IPS DF 6.9 (cell line): ENCODE measurements around the gene RIMBP2.
"Not testable (repeated sequence)": the region's sequence is repeated elsewhere in the genome, so short reads cannot be mapped to it uniquely, and the experiment has no call there.

Experiments
- DNase-seq: peaks from one replicate; pipeline ENCODE4 v3.0.0-alpha.2; 2013; ENCODE audit warnings: low read depth, low spot score
- H3K27ac ChIP-seq: one replicate; pipeline ENCODE4 v1.5.1; 2013; ENCODE audit warnings: low read length, control low read depth
- H3K27me3 ChIP-seq: 2 replicates; pipeline ENCODE4 v1.6.1; 2013; ENCODE audit warnings: mild to moderate bottlenecking, low read length; ENCODE audit not compliant: control insufficient read depth, insufficient read depth
- H3K36me3 ChIP-seq: 2 replicates; pipeline ENCODE4 v1.6.1; 2013; ENCODE audit warnings: low read length; ENCODE audit not compliant: control insufficient read depth, insufficient read depth
- H3K4me1 ChIP-seq: 2 replicates; pipeline ENCODE4 v1.6.1; 2013; ENCODE audit warnings: low read length; ENCODE audit not compliant: control insufficient read depth, insufficient read depth
- H3K4me3 ChIP-seq: 2 replicates; pipeline ENCODE4 v1.5.1; 2013; ENCODE audit warnings: mild to moderate bottlenecking, low read length
- H3K9me3 ChIP-seq: 2 replicates; pipeline ENCODE4 v1.6.1; 2013; ENCODE audit warnings: low read length, inconsistent platforms; ENCODE audit not compliant: control insufficient read depth, insufficient read depth
- WGBS: extraction: QIAGEN DNeasy Blood & Tissue Kit; methylation state at CpG from one replicate; pipeline ENCODE4 v1.1.7; 2013; ENCODE audit warnings: mixed read lengths, missing lambda C conversion rate; ENCODE audit not compliant: insufficient read length, insufficient coverage; 5-methylcytosine and 5-hydroxymethylcytosine counted together

Gene RIMBP2

DNA sequence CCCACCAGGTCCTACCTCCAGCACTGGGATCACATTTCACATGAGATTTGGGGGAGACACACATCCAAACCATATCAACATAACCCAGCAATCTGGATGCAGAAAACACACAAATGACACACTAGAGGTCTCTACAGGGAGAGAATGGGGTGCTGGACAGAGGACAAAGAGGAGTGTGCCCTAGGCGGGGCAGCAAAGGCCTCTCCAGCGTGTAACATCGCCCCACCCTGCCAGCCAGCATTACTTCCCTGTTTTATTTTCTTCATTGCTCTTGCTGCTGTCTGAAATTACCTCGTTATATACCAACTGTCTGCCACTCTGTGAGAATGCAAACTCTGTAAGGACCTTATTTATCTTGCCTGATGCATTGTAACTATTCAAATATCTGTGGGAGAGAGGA, 61.1 kb downstream of the RIMBP2 start:
- Histone ChIP-seq H3K4me1 (no peaks in the 10 kb centered on the region; the same call in 1 of the 2 replicates), H3K27ac (no peak overlapping the region), H3K27me3 (no peaks in the 10 kb centered on the region), H3K9me3 (peaks cover 26% of the 10 kb centered on the region), H3K36me3 (no peaks in the 10 kb centered on the region), H3K4me3 (no peak overlapping the region)
- no peak for DNase-seq
- no CpG with 5 or more reads among the region's 4 CpGs for WGBS

DNA sequence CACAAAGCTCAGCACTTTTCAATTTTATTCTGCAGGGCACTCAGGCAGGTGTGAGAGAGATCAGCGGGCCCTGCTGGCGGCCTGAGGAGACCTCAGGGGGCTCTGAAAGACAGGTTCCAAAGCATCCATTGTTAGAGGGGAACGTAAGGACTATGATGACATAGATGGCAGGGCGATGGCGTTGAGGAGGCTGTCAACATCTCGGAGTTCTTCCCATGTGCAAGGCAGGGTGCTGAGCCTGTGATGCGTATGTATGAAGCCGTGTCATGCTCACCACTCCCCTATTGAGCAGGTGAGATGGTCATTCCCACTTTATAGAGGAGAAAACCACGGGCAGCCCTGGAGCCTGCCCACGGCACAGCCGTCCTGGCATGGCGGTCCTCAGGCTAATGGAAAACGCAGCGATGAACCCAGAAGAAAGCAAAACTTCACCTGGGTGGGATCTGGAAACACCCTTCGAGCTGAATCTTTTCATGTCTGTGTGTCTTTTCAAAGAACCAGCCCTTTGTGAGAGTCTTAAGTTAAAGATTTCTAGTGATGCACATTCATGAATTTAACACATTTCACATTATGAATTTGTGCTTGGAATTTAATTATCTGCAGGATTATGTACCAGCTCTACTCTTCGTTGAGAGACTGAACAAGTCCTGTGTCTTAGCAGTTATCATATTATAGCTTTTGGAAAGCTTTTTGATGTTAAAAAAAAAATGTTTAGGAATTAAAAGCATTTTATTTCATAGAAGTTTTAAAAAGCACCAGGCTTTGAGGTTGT, 64.7 kb downstream of the RIMBP2 start:
- H3K4me3 ChIP-seq: no peak overlapping the region
- no CpG with 5 or more reads among the region's 16 CpGs for WGBS
- no peaks in the 10 kb centered on the region; the same call in 1 of the 2 replicates for H3K4me1 ChIP-seq
- H3K27me3 ChIP-seq: no peaks in the 10 kb centered on the region
- DNase-seq: no peak
- no peak overlapping the region for H3K27ac ChIP-seq
- H3K9me3 ChIP-seq: peaks cover 29% of the 10 kb centered on the region
- H3K36me3 ChIP-seq: no peaks in the 10 kb centered on the region

DNA sequence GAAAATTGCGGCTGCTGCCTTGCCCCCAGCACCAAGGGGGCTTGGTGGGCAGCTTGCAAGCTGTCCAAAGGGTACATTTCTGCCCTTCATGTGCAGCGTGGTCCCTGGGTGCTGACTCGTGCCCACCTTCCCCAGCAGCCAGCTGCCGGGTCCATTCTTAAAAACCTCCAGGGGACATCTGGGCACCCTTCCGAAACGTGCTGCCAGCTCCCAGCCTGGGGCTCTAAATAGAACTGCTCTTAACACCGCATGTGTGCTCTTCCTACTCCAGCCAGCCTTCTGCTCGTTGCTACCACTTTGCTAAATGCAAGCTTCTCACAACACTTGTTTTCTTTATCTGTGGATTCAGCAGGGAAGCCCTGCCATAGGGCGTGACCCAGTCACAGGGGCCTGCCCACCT, 66.0 kb downstream of the RIMBP2 start:
- WGBS: no CpG with 5 or more reads among the region's 9 CpGs
- H3K27me3 ChIP-seq: no peaks in the 10 kb centered on the region
- H3K4me3 ChIP-seq: no peak overlapping the region
- H3K9me3 ChIP-seq: peaks cover 30% of the 10 kb centered on the region
- DNase-seq: no peak
- H3K27ac ChIP-seq: no peak overlapping the region
- no peaks in the 10 kb centered on the region for H3K36me3 ChIP-seq
- no peaks in the 10 kb centered on the region; the same call in 1 of the 2 replicates for H3K4me1 ChIP-seq

DNA sequence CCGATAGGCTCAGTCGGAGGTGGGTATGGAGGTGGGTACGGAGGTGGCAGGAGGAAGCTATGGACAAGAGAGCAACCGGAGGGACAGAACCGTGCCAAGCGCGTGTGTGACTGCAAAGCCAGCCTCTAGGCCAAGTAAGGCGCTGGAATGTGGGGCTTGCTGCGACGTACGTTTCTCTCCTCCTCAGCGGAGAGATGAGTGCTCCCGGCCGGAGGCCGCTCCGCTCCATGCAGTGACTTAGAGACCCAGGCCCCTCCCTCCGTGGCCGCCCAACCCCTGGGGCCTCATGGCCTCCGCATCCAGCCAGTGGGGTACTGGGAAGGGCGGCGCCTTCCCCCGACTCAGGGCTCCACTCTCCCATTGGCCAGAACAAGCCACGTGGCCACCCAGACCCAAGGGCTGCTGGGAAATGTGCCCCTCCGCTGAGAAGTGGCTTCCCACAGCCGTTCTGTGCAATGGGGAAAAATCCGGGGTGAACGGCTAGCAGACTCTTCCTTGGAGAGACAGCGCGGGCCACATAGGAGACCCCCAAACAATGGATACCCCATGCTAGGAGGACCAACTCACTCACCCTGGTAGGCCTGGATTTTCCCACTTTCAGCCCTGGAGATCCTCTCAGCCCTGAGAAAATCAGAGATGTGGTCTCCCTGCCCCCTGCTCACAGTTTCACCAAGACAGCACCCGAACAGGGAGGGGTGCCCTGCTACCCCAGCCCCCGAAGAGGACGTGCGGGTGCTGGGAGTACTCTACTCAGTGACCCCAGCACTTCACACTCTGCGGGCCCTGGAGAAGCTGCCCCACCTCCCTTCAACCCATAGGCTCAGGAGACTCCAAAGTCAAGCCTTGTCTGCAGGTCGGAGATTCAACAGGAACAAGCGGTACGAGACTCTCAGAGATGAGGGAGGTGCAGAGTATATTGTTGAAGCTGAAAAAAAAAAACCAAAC, 66.7 kb downstream of the RIMBP2 start:
- no peak overlapping the region for H3K4me3 ChIP-seq
- H3K27ac ChIP-seq: no peak overlapping the region
- no peaks in the 10 kb centered on the region for H3K27me3 ChIP-seq
- no CpG with 5 or more reads among the region's 37 CpGs for WGBS
- H3K4me1 ChIP-seq: no peaks in the 10 kb centered on the region; the same call in 1 of the 2 replicates
- no peak for DNase-seq
- peaks cover 31% of the 10 kb centered on the region for H3K9me3 ChIP-seq
- H3K36me3 ChIP-seq: no peaks in the 10 kb centered on the region

DNA sequence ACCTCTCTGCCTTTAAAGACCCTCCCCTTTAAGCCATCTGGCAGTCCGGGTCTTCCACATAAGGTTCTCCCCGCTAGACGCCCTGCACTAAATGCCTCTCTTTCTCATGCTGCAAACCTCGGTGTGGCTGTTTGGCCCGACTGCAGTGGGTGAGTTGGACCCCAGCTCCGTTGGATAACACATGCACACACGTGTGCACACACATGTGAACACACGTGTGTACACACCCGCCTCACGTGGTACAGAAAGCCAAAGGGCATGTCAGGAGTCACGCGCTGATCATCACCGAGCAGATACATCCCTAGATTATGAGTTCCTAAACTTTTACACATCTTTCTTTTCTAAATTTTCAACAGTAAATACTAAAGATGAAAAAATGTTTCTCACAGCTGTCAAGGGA, 68.3 kb downstream of the RIMBP2 start:
- Histone ChIP-seq H3K4me3 (no peak overlapping the region), H3K27me3 (no peaks in the 10 kb centered on the region), H3K27ac (no peak overlapping the region)

DNA sequence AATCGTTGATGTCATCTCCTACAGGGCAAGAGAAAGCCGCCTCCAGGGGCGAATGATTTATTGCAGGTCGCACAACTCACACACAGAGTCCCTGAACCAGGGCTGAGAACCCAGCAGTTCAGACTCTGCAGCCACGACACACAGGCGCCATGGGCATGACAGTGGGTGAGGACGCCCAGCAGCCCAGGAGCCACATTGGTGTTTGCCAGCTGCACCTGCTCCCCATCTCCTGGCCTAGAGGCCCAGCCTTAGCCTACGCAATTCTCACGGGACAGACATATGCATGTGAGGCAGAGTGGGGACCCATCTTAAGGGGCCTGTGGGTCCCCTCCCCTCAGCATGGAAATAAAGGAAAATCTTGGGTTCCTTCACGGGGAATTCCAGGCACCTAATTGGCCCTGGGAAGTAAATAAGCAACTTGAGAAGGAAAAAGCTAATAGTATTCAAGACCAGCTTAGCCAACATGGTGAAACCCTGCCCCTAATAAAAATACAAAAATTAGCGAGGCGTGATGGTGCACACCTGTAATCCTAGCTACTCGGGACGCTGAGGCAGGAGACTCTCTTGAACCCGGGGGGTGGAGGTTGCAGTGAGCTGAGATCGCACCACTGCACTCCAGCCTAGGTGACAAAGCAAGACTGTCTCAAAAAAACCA, 69.3 kb downstream of the RIMBP2 start:
- Histone ChIP-seq H3K27me3 (no peaks in the 10 kb centered on the region), H3K4me3 (no peak overlapping the region), H3K27ac (no peak overlapping the region), H3K9me3 (peaks cover 38% of the 10 kb centered on the region), H3K4me1 (no peaks in the 10 kb centered on the region; the same call in 1 of the 2 replicates), H3K36me3 (no peaks in the 10 kb centered on the region)
- DNase-seq: no peak
- WGBS: no CpG with 5 or more reads among the region's 16 CpGs

More for the DNA sequence above, 68.3 kb downstream of the RIMBP2 start:
- Histone ChIP-seq H3K36me3 (no peaks in the 10 kb centered on the region), H3K9me3 (peaks cover 37% of the 10 kb centered on the region), H3K4me1 (no peaks in the 10 kb centered on the region; the same call in 1 of the 2 replicates)
- WGBS: no CpG with 5 or more reads among the region's 13 CpGs
- no peak for DNase-seq

DNA sequence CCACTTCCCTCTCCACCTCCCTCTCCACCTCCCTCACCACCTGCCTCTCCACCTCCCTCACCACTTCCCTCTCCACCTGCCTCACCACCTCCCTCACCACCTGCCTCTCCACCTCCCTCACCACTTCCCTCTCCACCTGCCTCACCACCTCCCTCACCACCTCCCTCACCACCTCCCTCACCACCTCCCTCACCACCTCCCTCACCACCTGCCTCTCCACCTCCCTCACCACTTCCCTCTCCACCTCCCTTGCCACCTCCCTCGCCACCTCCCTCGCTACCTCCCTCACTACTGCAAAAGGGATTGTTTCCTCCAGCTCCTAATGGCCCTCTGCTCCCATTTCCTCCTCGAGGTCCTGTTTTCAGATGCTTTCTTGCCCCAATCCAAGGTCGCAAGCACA, 69.9 kb downstream of the RIMBP2 start:
- peaks cover 39% of the 10 kb centered on the region for H3K9me3 ChIP-seq
- WGBS: no CpG with 5 or more reads among the region's 4 CpGs
- not testable (repeated sequence) for H3K4me1 ChIP-seq

DNA sequence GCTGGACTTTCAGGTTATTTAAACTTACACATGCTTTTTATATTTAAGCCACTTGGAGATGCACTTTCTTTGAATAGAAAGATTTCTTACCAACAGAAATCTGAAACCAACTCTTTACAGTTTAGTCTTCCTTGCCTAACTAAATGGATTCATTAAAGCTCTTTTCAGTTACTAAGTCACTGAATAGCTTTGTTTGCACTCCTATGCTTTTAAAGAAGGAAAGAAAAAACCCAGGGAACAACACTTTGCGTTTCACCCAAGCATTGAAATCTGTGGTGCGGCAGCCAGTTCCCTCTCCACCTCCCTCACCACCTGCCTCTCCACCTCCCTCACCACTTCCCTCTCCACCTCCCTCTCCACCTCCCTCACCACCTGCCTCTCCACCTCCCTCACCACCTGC, 70.3 kb downstream of the RIMBP2 start:
- no peaks in the 10 kb centered on the region for H3K36me3 ChIP-seq
- WGBS: no CpG with 5 or more reads among the region's 2 CpGs
- no peak overlapping the region for H3K27ac ChIP-seq
- H3K4me3 ChIP-seq: no peak overlapping the region
- H3K27me3 ChIP-seq: no peaks in the 10 kb centered on the region
- H3K9me3 ChIP-seq: peaks cover 36% of the 10 kb centered on the region
- no peaks in the 10 kb centered on the region; the same call in 1 of the 2 replicates for H3K4me1 ChIP-seq
- DNase-seq: no peak

More for the DNA sequence above, 69.9 kb downstream of the RIMBP2 start:
- not testable (repeated sequence) for DNase-seq, H3K27me3 ChIP-seq, H3K36me3 ChIP-seq, H3K27ac ChIP-seq, H3K4me3 ChIP-seq

DNA sequence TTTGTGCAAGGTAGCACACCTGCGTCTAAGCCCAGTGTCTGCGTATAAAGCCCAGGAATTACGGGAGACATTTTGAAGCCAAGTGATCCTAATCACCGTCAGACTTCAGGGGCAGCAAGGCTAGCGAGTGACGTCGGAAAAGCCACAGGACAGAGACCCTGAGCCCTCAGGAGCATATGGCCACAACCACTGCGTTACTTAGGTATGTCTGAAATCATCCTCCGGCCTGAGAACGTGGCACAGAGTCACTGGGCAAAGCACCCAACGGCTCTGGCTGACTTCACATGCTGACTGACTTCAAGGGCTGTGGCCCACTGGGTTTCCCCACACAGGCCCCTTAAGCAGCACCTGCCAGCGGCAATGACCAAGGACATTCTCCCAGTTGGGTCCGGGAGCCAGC, 71.5 kb downstream of the RIMBP2 start:
- no peak for DNase-seq

DNA sequence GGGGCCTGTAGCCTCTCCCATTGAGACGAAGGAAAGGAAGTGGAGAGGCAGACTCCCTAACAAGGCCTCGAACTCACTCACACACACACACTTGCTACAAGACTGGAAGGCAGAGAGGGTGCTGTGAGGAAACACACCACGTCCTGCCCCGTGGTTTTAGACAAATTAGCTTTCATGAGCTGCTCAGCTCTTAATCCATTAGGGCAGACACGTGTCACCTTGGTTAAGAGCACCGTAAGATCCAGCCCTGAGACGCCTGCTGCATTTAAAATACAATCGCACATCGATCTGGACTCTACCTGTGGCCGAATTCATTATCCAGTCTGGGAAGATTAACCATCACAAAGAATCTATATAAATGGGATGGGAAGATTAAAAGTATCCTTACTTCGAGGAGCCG, 72.0 kb downstream of the RIMBP2 start:
- no CpG with 5 or more reads among the region's 12 CpGs for WGBS
- no peaks in the 10 kb centered on the region for H3K27me3 ChIP-seq

More for the DNA sequence above, 71.5 kb downstream of the RIMBP2 start:
- Histone ChIP-seq H3K27ac (no peak overlapping the region), H3K4me1 (no peaks in the 10 kb centered on the region), H3K9me3 (peaks cover 35% of the 10 kb centered on the region), H3K27me3 (no peaks in the 10 kb centered on the region), H3K4me3 (no peak overlapping the region), H3K36me3 (no peaks in the 10 kb centered on the region)
- no CpG with 5 or more reads among the region's 13 CpGs for WGBS

More for the DNA sequence above, 72.0 kb downstream of the RIMBP2 start:
- H3K27ac ChIP-seq: no peak overlapping the region
- no peak overlapping the region for H3K4me3 ChIP-seq
- H3K36me3 ChIP-seq: no peaks in the 10 kb centered on the region
- peaks cover 34% of the 10 kb centered on the region for H3K9me3 ChIP-seq
- DNase-seq: no peak
- H3K4me1 ChIP-seq: no peaks in the 10 kb centered on the region
